Muscle layer of duodenum (tissue), 2 donors: ENCODE measurements around the gene CRHR1.

Experiments used
- H3K27ac ChIP-seq: one replicate; pipeline ENCODE4 v1.7.0; 2013; ENCODE audit warnings: mild to moderate bottlenecking, low read length
- H3K27me3 ChIP-seq: one replicate; pipeline ENCODE4 v1.7.0; 2013; ENCODE audit warnings: low read depth, mild to moderate bottlenecking, control low read depth, low read length
- H3K36me3 ChIP-seq, 2 donors: one replicate each; pipeline ENCODE4 v1.7.0; 2013; ENCODE audit warnings: low read length in 2 of 2, control low read depth in 1 of 2, mild to moderate bottlenecking in 1 of 2; ENCODE audit not compliant: insufficient read depth in 2 of 2, control insufficient read depth in 1 of 2
- H3K4me1 ChIP-seq, 2 donors: one replicate each; pipeline ENCODE4 v1.7.0; 2013; ENCODE audit warnings: low read length in 2 of 2, mild to moderate bottlenecking in 2 of 2, control low read depth in 1 of 2, moderate library complexity in 1 of 2; ENCODE audit not compliant: insufficient read depth in 2 of 2, control insufficient read depth in 1 of 2
- H3K4me3 ChIP-seq, 2 donors: one replicate each; pipeline ENCODE4 v1.7.0; 2013; ENCODE audit warnings: low read length in 2 of 2, low read depth in 1 of 2, mild to moderate bottlenecking in 1 of 2
- H3K9me3 ChIP-seq, 2 donors: one replicate each; pipeline ENCODE4 v1.7.0; 2013; ENCODE audit warnings: low read length in 2 of 2, control low read depth in 1 of 2, mild to moderate bottlenecking in 1 of 2; ENCODE audit not compliant: control insufficient read depth in 1 of 2
- donor health status: healthy.

The CRHR1 gene

GRCh38 chr17:45841883-45842525, 57.9 kb downstream of the CRHR1 start:
- no peaks in the 10 kb centered on the region for H3K36me3 ChIP-seq
- H3K4me3 ChIP-seq = no peak overlapping the region
- H3K27ac ChIP-seq = no peak overlapping the region
- H3K9me3 ChIP-seq = no peaks in the 10 kb centered on the region
- no peaks in the 10 kb centered on the region for H3K4me1 ChIP-seq
- no peaks in the 10 kb centered on the region for H3K27me3 ChIP-seq

DNA sequence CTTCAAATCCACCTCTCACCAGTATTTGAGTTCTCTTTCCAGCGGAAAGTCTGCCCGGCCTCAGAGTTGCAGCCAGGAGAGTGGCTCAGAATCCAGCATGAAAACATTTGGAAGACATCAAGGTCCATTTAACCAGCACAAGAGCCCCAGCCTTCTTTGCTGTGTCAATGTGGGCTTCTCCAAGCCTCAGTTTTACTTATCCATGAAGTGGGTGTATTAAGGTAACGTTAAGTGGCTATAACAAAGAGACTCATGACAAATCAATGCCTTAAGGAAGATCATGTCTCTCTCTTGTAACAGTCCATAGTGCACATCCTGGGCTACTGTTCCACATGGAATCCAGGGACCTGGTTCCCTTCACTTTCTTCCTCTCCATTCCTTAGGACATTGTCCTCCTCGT, 59.6 kb downstream of the CRHR1 start:
- Histone ChIP-seq H3K27me3 (no peaks in the 10 kb centered on the region), H3K36me3 (no peaks in the 10 kb centered on the region), H3K27ac (no peak overlapping the region), H3K4me1 (no peaks in the 10 kb centered on the region), H3K9me3 (no peaks in the 10 kb centered on the region), H3K4me3 (no peak overlapping the region)

GRCh38 chr17:45844695-45845375, 60.7 kb downstream of the CRHR1 start, which contains the start of gene SPPL2C:
Gene SPPL2C (plus strand): TSS chr17:45844881. CDS start chr17:45844907, 26 bp downstream.
- no peaks in the 10 kb centered on the region for H3K9me3 ChIP-seq
- no peak within 1 kb of the TSS for H3K4me3 ChIP-seq
- no peak within 1 kb of the TSS for H3K27ac ChIP-seq
- H3K36me3 ChIP-seq = no peaks in the 10 kb centered on the region
- no peaks in the 10 kb centered on the region for H3K27me3 ChIP-seq
- H3K4me1 ChIP-seq = no peaks in the 10 kb centered on the region

- no peaks in the 10 kb centered on the region for H3K36me3 ChIP-seq
- H3K4me3 ChIP-seq = no peak overlapping the region
- no peaks in the 10 kb centered on the region for H3K27me3 ChIP-seq
- H3K27ac ChIP-seq = no peak overlapping the region
- no peaks in the 10 kb centered on the region for H3K9me3 ChIP-seq
- H3K4me1 ChIP-seq = no peaks in the 10 kb centered on the region
Measured at GRCh38 chr17:45845376-45846185, 61.5 kb downstream of the CRHR1 start.

DNA sequence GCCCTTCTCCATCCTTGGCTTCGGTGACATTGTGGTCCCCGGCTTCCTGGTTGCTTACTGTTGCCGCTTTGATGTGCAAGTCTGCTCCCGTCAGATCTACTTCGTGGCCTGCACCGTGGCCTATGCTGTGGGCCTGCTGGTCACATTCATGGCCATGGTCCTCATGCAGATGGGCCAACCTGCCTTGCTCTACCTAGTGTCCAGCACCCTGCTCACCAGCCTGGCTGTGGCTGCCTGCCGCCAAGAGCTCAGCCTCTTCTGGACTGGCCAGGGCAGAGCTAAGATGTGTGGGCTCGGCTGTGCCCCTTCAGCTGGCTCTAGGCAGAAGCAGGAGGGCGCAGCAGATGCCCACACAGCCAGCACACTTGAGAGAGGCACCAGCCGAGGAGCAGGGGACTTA, 62.1 kb downstream of the CRHR1 start:
- Histone ChIP-seq H3K27me3 (no peaks in the 10 kb centered on the region), H3K9me3 (no peaks in the 10 kb centered on the region)

GRCh38 chr17:45846646-45847045, 62.5 kb downstream of the CRHR1 start:
- Histone ChIP-seq H3K27me3 (peaks cover under 1% of the 10 kb centered on the region), H3K9me3 (no peaks in the 10 kb centered on the region), H3K27ac (no peak overlapping the region), H3K4me1 (no peaks in the 10 kb centered on the region), H3K36me3 (no peaks in the 10 kb centered on the region), H3K4me3 (no peak overlapping the region)

More for the DNA sequence above, 62.1 kb downstream of the CRHR1 start:
- H3K4me1 ChIP-seq = no peaks in the 10 kb centered on the region
- H3K27ac ChIP-seq = no peak overlapping the region
- no peaks in the 10 kb centered on the region for H3K36me3 ChIP-seq
- no peak overlapping the region for H3K4me3 ChIP-seq

DNA sequence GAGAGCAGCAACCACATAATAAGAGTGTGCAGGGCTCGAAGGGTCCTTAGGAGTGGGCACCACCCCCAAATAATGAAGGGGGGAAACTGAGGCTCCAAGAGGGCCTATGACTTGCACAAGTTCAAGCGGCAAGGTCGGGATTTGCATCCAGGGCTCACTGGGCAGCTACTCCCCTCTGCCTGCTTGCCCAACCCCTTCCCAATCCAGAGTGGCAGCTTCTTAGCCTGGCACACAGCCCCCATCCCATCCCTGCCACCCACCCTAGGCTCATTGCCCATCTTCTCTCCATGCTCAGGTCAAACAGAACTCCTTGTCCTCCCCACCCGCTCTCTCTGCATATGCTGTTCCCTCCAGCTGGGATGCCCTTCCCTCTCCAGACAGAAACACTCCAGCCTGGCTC, 63.0 kb downstream of the CRHR1 start:
- H3K36me3 ChIP-seq = no peaks in the 10 kb centered on the region
- H3K9me3 ChIP-seq = no peaks in the 10 kb centered on the region
- no peak overlapping the region for H3K4me3 ChIP-seq
- H3K27me3 ChIP-seq = peaks cover 5% of the 10 kb centered on the region
- H3K4me1 ChIP-seq = no peaks in the 10 kb centered on the region
- no peak overlapping the region for H3K27ac ChIP-seq

GRCh38 chr17:45847747-45848146, 63.6 kb downstream of the CRHR1 start:
- H3K27me3 ChIP-seq = peaks cover 8% of the 10 kb centered on the region

DNA sequence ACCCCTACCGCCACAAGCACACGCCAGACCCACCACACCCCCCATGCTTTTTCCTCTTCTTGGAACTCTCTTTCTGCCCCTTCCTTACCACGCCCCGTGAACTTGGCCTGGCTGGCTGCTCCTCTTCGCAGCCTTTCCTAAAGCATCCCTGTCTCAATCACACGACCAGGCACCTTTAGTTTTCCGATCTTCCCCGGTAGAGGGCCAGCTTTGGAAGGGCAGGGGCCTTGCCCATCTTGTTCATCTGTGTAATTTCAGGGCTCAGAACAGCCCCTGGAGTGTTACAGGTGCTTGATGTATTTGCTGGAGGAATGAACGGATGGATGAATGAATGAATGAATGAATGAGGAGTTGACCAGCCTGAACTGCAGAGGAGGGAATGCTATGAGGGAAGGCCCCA, 64.3 kb downstream of the CRHR1 start:
- Histone ChIP-seq H3K4me3 (no peak overlapping the region), H3K4me1 (no peaks in the 10 kb centered on the region), H3K27ac (no peak overlapping the region), H3K9me3 (no peaks in the 10 kb centered on the region), H3K36me3 (no peaks in the 10 kb centered on the region), H3K27me3 (peaks cover 8% of the 10 kb centered on the region)

More at GRCh38 chr17:45847747-45848146, 63.6 kb downstream of the CRHR1 start:
- H3K4me1 ChIP-seq = no peaks in the 10 kb centered on the region
- H3K4me3 ChIP-seq = no peak overlapping the region
- H3K36me3 ChIP-seq = no peaks in the 10 kb centered on the region
- H3K27ac ChIP-seq = no peak overlapping the region
- H3K9me3 ChIP-seq = no peaks in the 10 kb centered on the region

GRCh38 chr17:45848868-45849535, 64.9 kb downstream of the CRHR1 start:
- H3K4me1 ChIP-seq = no peaks in the 10 kb centered on the region
- no peaks in the 10 kb centered on the region for H3K9me3 ChIP-seq
- no peak overlapping the region for H3K4me3 ChIP-seq
- H3K36me3 ChIP-seq = no peaks in the 10 kb centered on the region
- peaks cover 8% of the 10 kb centered on the region for H3K27me3 ChIP-seq
- no peak overlapping the region for H3K27ac ChIP-seq

DNA sequence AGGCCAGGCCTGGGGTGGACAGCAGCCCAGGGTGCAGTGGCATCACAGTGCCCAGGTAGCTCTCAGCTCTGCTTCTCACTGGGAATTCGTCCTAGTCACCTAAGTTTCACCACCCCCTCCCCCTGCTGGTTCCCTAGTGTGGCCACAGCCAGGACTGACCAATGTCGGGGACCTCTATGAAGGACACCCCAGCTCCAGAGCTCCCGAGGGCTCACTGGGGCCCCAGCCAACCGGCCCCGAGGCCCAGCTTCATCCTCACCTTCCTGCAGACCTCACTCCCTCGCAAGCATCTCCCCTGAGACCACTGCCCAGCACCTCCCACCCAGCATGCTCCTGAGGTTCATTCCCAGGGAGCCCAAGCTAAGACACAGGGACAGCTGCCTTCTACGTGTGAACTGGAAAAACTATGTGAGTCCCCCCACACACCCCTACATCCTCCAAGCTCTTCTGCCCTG, 65.4 kb downstream of the CRHR1 start:
- H3K27me3 ChIP-seq = peaks cover 8% of the 10 kb centered on the region
- H3K27ac ChIP-seq = no peak overlapping the region
- H3K4me3 ChIP-seq = no peak overlapping the region
- no peaks in the 10 kb centered on the region for H3K36me3 ChIP-seq
- no peaks in the 10 kb centered on the region for H3K4me1 ChIP-seq
- H3K9me3 ChIP-seq = no peaks in the 10 kb centered on the region
